Measurements from ENCODE around the gene FAM229B.
"Not testable (repeated sequence)": the region's sequence is repeated elsewhere in the genome, so short reads cannot be mapped to it uniquely, and the experiment has no call there.

- TF ChIP-seq, protein P1, sequence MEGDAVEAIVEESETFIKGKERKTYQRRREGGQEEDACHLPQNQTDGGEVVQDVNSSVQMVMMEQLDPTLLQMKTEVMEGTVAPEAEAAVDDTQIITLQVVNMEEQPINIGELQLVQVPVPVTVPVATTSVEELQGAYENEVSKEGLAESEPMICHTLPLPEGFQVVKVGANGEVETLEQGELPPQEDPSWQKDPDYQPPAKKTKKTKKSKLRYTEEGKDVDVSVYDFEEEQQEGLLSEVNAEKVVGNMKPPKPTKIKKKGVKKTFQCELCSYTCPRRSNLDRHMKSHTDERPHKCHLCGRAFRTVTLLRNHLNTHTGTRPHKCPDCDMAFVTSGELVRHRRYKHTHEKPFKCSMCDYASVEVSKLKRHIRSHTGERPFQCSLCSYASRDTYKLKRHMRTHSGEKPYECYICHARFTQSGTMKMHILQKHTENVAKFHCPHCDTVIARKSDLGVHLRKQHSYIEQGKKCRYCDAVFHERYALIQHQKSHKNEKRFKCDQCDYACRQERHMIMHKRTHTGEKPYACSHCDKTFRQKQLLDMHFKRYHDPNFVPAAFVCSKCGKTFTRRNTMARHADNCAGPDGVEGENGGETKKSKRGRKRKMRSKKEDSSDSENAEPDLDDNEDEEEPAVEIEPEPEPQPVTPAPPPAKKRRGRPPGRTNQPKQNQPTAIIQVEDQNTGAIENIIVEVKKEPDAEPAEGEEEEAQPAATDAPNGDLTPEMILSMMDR (IDR thresholded peaks at IDR 0.05): not testable (repeated sequence)
- not testable (repeated sequence) for TF ChIP-seq POLR2A (IDR thresholded peaks at IDR 0.05)
These were observed 18.6 kb downstream of the FAM229B start for GRCh38 chr6:112106026-112106425.

All from right lobe of liver (tissue), 4 donors.